RKO (cell line): ENCODE results near the gene HSPB9.
"Not testable (repeated sequence)": the region's sequence is repeated elsewhere in the genome, so short reads cannot be mapped to it uniquely, and the experiment has no call there.

Experiments used
- DNase-seq: peaks from one replicate; pipeline ENCODE4 v3.0.0-alpha.2; 2016; ENCODE audit warnings: low spot score

The HSPB9 gene

DNA sequence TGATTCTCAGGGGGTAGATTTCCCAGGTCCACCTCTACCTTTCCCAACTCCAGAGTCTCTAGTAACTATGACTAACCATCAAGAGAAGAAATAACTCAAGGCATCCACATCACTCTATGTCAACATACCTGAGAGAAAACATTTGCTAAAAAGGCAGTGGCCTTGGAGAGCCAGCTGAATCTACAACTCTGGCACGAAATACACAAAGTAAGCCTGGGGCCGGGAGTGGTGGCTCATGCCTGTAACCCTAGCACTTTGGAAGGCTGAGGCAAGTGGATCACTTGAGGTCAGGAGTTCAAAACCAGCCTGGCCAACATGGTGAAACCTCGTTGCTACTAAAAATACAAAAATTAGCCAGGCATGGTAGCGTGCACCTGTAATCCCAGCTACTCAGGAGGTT, 20.5 kb downstream of the HSPB9 start:
- DNase-seq, result not testable (repeated sequence)

DNA sequence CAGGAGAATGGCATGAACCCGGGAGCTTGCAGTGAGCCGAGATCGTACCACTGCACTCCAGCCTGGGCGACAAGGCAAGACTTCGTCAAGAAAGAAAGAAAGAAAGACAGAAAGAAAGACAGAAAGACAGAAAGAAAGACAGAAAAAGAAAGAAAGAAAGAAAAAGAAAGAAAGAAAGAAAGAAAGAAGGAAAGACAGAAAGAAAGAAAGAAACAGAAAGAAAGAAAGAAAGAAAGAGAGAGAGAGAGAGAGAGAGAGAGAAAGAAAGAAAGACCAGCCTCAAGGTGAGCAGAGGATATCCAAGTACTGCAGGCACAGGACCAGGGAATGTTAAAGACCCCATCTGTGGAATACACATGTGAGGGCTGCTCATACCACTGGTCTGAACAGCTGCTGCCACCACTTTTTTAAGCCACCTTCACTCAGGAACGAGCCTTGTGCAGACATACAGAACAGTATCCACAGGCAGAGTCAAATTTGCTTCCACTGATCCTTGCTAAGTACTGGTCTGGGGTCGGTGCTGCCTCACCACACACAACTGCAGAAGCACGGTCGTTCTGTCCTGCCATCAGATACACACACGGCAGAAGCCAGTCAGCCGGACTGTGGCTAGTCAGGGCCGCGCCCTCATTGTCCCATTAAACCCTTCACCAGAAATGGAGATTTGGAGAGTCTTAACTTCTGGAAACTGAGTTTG, 24.5 kb downstream of the HSPB9 start:
- no peak for DNase-seq

DNA sequence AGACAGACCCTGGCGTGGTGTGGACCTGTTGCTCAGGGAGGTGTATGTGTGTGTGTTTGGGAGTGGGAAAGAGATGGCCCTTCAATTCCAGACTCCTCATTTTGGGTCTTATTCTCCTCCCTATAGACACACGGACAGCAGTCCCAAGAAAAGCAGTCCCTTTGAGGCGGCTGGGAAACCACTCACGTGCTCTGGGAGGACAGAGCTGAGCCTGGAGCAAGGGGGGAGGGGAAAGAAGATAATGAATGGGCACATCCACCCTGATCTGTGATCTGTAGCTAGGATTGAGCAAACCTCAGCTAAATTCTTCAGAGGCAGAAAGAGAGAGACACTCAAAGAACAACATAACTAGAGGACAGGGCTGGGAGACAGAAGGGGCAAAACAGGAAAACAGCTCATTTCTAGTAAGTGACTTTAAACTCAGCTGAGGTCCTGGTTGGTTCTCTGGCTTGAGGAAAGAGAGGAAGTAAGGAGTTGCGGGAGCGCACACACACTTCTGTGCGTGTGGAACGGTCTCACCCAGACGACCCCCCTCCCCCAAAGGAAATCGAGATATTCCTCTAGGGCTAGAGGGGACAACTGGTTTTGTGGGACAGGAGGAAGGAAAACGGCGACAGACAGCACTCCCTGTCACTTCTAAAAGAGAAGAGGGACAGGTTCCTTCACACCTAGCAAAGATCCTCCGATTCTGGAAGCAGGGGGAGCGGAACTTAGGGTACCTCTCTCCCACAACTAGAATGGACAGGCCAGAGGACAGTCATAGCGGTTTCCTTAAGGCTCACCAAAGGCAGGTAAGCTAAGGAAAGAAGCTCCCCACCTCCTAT, 31.5 kb downstream of the HSPB9 start:
- peak; percentile 48 for DNase-seq

DNA sequence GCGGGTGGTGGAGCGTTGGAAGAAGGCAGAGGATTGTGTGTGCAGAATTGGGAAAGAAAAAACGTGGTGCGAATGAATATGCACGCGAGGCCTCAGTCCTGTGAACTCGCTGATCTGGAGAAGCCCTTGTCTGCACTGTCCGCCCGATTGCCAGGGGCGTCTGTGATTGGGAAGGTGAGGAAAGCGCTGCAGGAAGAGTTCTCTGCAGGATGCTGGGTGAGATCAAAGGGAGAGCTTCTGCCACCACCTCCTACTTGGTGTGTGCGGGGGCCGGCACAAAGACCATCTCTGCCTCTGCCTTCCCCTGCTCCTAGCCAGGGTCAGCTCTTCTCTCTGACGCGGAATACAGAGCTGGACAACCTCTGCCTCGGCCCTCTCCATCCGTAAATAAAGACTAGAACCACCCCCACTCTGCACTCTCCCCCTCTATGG, 33.0 kb downstream of the HSPB9 start:
- DNase-seq, result no peak

DNA sequence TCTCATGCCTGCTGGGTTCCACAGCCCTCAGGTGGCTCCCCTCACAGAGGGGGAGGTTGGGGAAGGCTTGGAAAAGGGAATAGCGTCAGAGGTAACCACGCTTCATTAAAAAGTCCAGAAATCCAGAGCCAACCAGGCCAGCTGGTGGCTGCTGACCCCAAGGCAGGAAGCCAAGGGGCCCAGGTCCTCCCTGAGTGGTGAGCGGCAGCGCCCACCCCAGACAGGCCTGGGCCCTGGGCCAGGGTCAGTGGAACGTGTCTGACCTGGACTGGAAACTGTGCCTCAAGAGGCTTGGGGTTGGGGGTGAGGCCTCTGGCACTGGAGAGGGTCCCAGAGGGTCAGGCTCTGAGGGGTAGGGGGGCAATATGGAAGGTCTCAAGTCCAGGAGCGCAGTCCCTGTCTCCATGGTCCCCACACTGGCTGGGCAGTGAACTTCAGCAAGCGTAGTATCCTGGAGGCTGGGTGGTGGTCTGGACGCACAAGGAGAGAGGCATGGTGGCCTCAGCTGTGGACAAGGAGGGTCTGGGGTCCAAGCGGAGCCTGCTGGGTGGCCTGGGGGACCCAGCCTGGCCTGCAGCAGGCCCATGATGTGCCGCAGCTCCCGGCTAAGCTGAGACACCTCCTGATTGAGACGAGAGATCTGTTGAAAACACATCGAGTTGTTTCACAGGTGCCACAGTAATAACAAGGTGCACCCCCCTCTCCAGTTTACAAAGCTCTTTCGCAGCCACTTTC, 37.4 kb downstream of the HSPB9 start:
- no peak for DNase-seq

DNA sequence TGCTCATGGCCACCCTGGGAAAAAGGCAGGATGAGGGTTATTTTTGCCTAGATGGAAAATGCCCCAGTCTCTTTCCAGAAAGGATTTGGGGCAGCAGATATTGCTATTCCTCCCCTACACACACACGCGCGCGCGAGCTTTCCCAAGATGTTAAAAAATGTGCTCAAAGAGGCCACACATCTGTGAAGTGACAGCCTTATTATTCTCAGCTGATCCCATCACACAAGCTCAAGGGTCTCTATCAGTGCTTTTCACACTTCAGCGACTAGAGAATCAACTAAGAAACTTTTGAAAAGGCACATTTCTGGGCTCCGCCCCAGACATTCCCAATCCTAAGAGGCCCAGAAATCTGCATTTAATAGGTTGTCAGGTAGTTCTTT, 37.9 kb downstream of the HSPB9 start:
- DNase-seq, result no peak

DNA sequence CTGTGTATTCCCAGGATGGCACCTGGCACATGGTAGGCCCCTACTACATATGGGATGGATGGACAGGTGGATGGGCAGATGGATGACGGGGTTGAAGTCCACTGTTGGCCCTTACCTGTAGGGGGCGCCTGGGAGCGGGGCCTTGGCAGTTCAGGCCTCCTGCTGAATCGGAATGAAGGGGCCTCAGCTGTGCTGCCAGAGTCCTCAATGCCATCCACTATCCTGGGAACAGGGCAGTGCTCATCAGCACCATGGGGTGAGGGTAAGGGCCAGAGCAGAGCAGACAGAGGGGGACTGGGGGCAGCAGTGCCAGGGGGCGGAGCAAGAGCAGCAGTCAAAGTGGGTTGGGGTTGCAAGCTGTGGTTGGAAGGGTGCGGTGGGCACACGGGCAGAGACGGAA, 40.5 kb downstream of the HSPB9 start:
- no peak for DNase-seq

DNA sequence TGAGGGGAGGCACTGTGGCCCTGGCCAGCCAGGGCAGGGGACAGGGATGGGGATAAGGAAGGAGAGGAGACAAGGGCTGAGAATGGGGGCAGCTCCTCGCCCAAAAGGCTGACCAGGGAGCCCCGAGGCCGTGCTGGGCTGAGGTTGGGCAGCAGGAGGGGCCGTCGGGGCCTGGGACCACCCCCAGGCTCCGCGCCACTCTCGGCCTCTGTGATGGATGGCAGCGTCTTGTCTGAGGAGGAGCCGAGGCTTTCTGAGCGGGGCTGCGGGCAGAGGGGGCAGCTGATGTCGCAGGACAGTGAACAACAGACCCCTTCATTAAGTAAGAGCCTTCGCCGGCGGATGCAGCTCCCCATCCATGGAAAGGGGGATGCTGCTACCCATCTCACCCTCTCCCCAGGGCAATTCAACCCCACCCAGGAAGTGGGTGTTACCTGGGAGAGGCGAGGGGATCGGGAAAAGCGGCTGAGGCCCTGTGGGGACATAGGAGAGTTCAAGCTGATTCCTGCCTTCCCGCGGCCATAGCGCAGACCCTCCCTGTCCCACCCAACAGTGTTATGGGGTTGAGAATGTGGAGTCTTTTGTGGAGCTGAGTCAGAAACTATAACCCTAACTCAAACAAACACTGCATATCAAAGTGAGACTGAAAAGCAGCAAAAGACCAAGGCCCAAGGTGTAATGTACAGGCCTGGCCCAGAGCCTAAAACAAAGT, 41.2 kb downstream of the HSPB9 start:
- no peak for DNase-seq

DNA sequence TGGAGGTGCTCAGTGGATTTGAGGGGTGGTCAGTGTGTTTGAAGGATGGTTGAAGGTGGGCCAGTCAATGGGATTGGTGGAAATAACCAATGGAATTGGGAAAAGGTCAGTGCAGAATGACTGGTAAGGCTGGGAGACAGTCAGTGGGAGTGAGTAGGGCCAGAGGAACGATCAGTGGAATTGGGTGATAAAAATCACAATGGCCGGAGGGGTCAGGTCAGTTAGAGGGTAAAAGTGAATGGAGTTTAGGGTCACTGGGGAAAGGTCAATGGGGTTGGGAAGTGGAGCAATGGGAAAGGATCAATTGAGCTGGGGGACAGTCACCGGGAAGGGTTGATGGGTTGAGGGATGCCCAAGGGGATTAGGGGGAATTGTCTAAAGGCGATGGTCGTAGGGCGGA, 43.1 kb downstream of the HSPB9 start:
- no peak for DNase-seq

DNA sequence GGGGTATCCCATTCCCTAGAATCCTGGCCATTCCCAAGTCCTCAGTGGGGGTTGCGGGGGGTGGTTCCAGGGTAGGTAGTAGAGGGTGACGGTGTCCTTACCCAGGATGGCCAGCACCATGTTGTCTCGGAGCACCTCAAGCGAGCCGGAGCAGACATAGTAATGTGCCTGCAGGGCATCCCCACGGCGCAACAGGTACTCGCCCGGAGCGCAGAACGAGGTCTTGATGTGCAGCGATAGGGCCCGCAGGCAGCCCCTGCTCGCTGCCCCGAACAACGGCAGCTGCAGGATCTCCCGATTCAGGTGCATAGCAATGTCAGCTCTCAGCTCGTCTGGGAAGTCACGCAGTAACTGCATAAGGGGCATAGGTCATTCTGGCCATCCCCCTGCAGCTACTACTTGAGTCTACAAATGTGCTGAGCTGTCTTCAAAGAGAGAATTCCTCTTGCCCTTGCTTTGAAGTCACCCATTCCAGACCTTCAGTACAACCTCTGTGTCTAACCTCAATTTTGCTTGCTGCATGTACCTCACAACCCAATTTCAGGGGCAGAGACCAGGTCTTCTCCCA, 43.7 kb downstream of the HSPB9 start:
- DNase-seq, result no peak

DNA sequence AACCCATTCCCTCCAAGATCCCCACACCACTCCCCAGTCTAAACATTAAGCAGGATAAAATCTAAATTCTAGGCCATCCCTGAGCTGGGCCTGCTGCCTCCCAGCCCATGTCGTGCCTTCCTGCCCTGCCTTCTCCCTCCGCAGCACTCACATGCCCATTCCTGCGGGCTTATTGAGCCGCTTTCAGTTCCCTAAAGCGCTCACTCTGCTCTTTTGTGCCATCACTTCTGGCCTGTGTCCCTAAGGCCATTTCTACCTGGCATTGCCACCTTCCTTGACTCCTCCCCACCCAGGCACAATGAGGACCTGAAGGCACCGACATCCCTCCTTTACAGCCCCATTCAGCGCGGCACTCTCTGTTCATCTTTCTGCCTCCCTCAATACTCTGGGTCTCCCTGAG, 45.2 kb downstream of the HSPB9 start:
- DNase-seq, result no peak

DNA sequence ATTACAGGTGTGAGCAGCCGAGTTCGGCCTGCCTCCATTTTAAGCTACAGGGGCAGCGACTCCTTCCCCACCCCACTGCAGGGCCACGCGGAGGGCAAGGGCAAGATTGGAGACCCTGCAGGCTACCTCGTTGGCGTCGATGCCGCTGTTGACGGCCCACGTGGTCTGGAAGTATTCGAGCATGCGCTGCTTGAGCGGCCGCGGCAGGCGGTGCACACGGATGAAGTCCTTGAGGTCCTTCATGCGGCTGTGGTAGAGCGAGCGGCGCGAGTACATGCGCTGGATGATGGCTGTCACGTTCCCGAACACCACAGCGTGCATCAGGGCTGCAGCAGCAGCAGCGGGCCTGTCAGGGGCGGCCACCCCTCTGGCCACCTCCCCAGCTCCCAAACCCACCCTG, 46.7 kb downstream of the HSPB9 start:
- no peak for DNase-seq

DNA sequence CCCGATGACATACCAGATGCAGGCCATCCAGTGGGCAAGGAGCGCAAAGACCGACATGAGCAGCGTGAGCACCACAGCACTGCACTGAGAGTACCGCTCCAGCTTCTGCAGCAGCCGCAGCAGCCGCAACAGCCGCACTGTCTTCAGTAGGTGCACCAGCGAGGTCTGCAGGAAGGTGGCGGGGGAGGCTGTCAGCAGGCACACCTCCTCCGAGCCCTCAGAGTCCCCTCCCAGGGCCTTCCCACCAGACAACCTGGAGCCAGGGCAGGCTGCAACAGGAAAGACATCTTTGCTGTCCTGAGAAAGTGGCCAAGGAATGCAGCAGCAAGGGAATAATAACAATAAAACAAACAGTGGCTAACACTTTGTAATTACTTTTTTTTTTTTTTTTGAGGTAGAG, 49.2 kb downstream of the HSPB9 start:
- no peak for DNase-seq
